A673 (cell line): ENCODE data around the gene CGREF1.

Experiments
- CTCF ChIP-seq: fragments of 300-800, 200-600 bp; sonication (generic); conservative IDR thresholded peaks from 2 replicates; pipeline ENCODE4 v1.5.1; 2017; ENCODE audit warnings: low read depth, mild to moderate bottlenecking, antibody characterized with exemption, low read length, moderate library complexity, mixed read lengths
- EZH2 ChIP-seq: fragments of 200-600 bp; sonication (generic); IDR thresholded peaks from 2 replicates; pipeline ENCODE4 v1.6.1; 2017; ENCODE audit warnings: borderline replicate concordance, low read depth, mild to moderate bottlenecking, mixed read lengths, antibody characterized with exemption, low read length; ENCODE audit not compliant: poor library complexity, severe bottlenecking

- TF ChIP-seq CTCF (no peak), EZH2 (no peak)
Measured at GRCh38 chr2:27131429-27131828, 12.5 kb upstream of the CGREF1 start.
